Neural cell (in vitro differentiated cells): ENCODE data around the gene CSF1.

ENCODE experiments used
- CTCF ChIP-seq: fragments of 450-650 bp; IDR thresholded peaks from 2 replicates; pipeline ENCODE4 v1.5.1; 2014; ENCODE audit warnings: antibody characterized with exemption, mild to moderate bottlenecking, moderate library complexity; ENCODE audit not compliant: poor library complexity, severe bottlenecking
- EP300 ChIP-seq: fragments of 450-650 bp; conservative IDR thresholded peaks from 2 replicates; pipeline ENCODE4 v1.6.1; 2014; ENCODE audit warnings: antibody characterized with exemption, mild to moderate bottlenecking, moderate library complexity; ENCODE audit not compliant: poor library complexity, severe bottlenecking
- EZH2 ChIP-seq: fragments of 200-600, 300-800 bp; shearing (Covaris generic), sonication (generic); IDR thresholded peaks from 2 replicates; pipeline ENCODE4 v1.6.1; 2014; ENCODE audit warnings: antibody characterized with exemption, low read length, borderline replicate concordance, mild to moderate bottlenecking; ENCODE audit not compliant: insufficient read depth, poor library complexity, severe bottlenecking
- MXI1 ChIP-seq: fragments of 450-650 bp; conservative IDR thresholded peaks from 2 replicates; pipeline ENCODE4 v1.6.1; 2014; ENCODE audit warnings: antibody characterized with exemption, mild to moderate bottlenecking; ENCODE audit not compliant: poor library complexity, severe bottlenecking
- POLR2AphosphoS5 ChIP-seq: IDR thresholded peaks from 2 replicates; pipeline ENCODE4 v1.6.1; 2012
- REST ChIP-seq: IDR thresholded peaks from 2 replicates; pipeline ENCODE4 v1.6.1; 2012; ENCODE audit warnings: borderline replicate concordance
- SMC3 ChIP-seq: fragments of 450-650 bp; conservative IDR thresholded peaks from 2 replicates; pipeline ENCODE4 v1.6.1; 2014; ENCODE audit warnings: antibody characterized with exemption, mild to moderate bottlenecking, moderate library complexity; ENCODE audit not compliant: poor library complexity
- TAF1 ChIP-seq: IDR thresholded peaks from 2 replicates; pipeline ENCODE4 v1.6.1; 2012; ENCODE audit warnings: low read depth

DNA sequence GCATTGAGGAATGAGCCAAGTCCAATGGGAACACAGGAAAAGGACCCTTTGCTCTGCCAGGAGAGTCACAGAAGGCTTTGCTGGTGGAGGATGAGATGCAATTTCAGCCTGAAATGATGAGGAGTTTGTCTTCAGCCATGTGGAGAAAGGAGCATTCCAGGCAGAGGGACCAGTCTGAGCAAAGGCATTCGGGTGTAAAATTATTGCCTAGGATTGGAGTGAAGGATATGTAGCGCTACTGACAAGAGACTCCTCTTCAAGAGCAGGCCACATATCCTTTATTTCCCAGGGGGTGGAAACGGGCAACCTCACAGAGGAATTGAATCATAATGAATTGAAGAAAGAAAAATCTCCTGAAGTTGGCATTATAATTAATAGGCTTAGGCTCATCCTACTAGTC is 1.1 kb upstream of the CSF1 start:
- no peak for TF ChIP-seq REST
- no peak for TF ChIP-seq POLR2AphosphoS5
- no peak for TF ChIP-seq CTCF
- TF ChIP-seq EZH2: no peak
- TF ChIP-seq MXI1: no peak
- TF ChIP-seq SMC3: no peak
- TF ChIP-seq TAF1: no peak
- no peak for TF ChIP-seq EP300
